Suprapubic skin (tissue), 4 donors: Measurements from ENCODE around the gene AK4. TPM values are rescaled to one million over a fixed set of nuclear protein-coding genes. Genes with fewer than 3 reads are reported as not detected.

Experiments
- DNase-seq, 2 donors: peaks; one replicate each; pipeline ENCODE4 v3.0.0-alpha.2; 2019; ENCODE audit warnings: low spot score in 2 of 2
- H3K27ac ChIP-seq: fragments of 200-600 bp; sonication (generic); one replicate; pipeline ENCODE4 v1.5.1; 2019
- H3K27me3 ChIP-seq: fragments of 200-600 bp; sonication (generic); one replicate; pipeline ENCODE4 v1.5.1; 2019
- H3K36me3 ChIP-seq: fragments of 200-600 bp; sonication (generic); one replicate; pipeline ENCODE4 v1.5.1; 2019
- H3K4me1 ChIP-seq: fragments of 200-600 bp; sonication (generic); one replicate; pipeline ENCODE4 v1.5.1; 2019
- H3K4me3 ChIP-seq: fragments of 200-600 bp; sonication (generic); one replicate; pipeline ENCODE4 v1.5.1; 2019; ENCODE audit warnings: mild to moderate bottlenecking
- H3K9me3 ChIP-seq: fragments of 200-600 bp; sonication (generic); one replicate; pipeline ENCODE4 v1.5.1; 2019
- CTCF ChIP-seq, 2 donors: fragments of 200-600 bp in 1 of 2; fragments of 450-650 bp in 1 of 2; sonication (generic) in 1 of 2; IDR thresholded peaks; one replicate each; pipeline ENCODE4 v1.5.1; 2016 to 2019; ENCODE audit warnings: antibody characterized with exemption in 2 of 2, mild to moderate bottlenecking in 1 of 2, moderate library complexity in 1 of 2
- EP300 ChIP-seq: sonication (generic); formaldehyde crosslinking; IDR thresholded peaks from one replicate; pipeline ENCODE4 v1.6.1; 2017; ENCODE audit warnings: antibody characterized with exemption
- POLR2A ChIP-seq, 2 donors: fragments of 450-650 bp; IDR thresholded peaks; one replicate each; pipeline ENCODE4 v1.6.1; 2017; ENCODE audit warnings: antibody characterized with exemption in 2 of 2, mild to moderate bottlenecking in 2 of 2, moderate library complexity in 2 of 2
- POLR2AphosphoS5 ChIP-seq, 3 donors: sonication (generic); formaldehyde crosslinking; IDR thresholded peaks; one replicate each; pipeline ENCODE4 v1.6.1; 2017; ENCODE audit warnings: antibody characterized with exemption in 3 of 3
- WGBS: methylation state at CpG from one replicate; pipeline ENCODE4 v1.1.5; 2018; 5-methylcytosine and 5-hydroxymethylcytosine counted together
- total RNA-seq, 4 donors: library from RNA; depleted of rRNA; stranded (reverse); fragments of >200 nt; gene quantifications; one replicate each; pipeline ENCODE4 v1.1.0, GENCODE V29; 2016

The AK4 gene
- total RNA-seq, 4 donors from 2014 or later = 35.7 to 62.5 (median 54.8) TPM

DNA sequence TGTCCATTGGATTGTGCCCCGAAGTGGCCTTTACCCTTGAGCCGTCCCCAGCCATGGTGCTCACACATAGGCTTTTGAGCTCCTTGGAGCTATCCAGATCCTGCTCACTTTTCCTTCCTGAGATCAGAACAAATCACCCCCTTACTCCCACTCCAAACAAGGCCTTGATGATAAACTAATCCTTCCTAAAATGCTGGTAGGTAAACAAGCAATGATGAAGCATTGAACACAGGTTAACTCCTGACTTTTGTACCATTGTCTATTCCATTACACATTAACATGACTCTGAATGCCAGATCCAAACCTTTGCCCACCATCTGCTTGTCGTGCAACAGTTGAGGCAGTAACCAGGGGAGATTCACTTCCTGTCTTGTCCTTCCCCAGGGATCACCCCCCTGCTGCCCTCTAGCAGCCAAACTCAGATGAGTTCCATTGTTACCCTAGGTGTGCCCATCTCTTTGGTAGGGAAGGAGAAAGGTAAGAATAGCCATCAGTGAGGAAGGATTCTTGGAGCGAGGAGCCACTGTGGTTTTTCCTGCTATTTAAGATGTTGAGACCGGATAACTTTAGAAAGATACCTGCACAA, 81.8 kb downstream of the AK4 start:
- Histone ChIP-seq H3K9me3 (no peaks in the 10 kb centered on the region), H3K27ac (no peak overlapping the region), H3K4me1 (no peaks in the 10 kb centered on the region), H3K36me3 (peaks cover 3% of the 10 kb centered on the region), H3K27me3 (no peaks in the 10 kb centered on the region), H3K4me3 (no peak overlapping the region)
- no peak for DNase-seq
- TF ChIP-seq POLR2AphosphoS5 (IDR thresholded peaks at IDR 0.05) = no peak
- no peak for TF ChIP-seq CTCF (IDR thresholded peaks at IDR 0.05)
- TF ChIP-seq POLR2A (IDR thresholded peaks at IDR 0.05) = no peak
- TF ChIP-seq EP300 = no peak
- WGBS = 92% methylated on average over 5 of the region's 5 CpGs

DNA sequence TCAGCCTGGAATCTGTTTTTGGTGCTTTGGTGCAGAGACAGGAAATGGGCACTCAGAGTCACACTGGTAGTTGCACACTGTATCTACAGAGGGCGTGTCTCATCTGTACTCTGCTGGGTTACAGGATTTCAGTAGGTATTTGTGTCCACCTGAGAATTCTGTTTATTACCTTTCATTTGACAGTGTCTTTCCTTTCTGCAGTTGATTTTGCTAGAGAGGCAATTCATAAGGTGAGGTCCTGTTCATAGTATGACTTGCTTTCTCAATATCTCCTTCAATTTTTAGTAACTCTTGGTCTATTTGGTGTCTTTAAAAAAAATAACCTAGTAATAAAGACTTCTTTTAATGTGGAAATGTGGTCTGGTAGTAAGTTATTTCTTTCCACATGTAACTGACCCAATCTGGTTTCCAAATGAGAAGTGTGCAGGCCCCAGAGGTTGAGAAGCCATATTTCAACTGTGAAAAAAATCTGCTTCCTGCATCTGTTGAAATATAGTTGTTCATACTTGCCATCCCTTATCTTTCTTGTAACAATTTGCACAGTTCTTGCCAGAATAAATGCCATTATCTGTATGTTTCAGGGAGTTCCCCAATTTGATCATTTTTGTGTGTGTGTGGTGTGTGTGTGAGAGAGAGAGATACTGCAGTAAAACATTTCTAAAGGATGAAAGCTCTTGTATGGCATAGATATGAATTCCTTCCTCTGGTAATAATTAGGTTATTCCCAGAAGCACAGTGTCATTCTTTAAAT, 82.9 kb downstream of the AK4 start:
- Histone ChIP-seq H3K27me3 (no peaks in the 10 kb centered on the region), H3K9me3 (no peaks in the 10 kb centered on the region), H3K4me1 (no peaks in the 10 kb centered on the region), H3K4me3 (no peak overlapping the region), H3K36me3 (no peaks in the 10 kb centered on the region), H3K27ac (no peak overlapping the region)
- no peak for DNase-seq
- WGBS = 88% methylated on average over 1 of the region's 1 CpG
- TF ChIP-seq POLR2AphosphoS5 (IDR thresholded peaks at IDR 0.05) = no peak
- TF ChIP-seq EP300 = no peak
- no peak for TF ChIP-seq POLR2A (IDR thresholded peaks at IDR 0.05)
- TF ChIP-seq CTCF (IDR thresholded peaks at IDR 0.05) = no peak

DNA sequence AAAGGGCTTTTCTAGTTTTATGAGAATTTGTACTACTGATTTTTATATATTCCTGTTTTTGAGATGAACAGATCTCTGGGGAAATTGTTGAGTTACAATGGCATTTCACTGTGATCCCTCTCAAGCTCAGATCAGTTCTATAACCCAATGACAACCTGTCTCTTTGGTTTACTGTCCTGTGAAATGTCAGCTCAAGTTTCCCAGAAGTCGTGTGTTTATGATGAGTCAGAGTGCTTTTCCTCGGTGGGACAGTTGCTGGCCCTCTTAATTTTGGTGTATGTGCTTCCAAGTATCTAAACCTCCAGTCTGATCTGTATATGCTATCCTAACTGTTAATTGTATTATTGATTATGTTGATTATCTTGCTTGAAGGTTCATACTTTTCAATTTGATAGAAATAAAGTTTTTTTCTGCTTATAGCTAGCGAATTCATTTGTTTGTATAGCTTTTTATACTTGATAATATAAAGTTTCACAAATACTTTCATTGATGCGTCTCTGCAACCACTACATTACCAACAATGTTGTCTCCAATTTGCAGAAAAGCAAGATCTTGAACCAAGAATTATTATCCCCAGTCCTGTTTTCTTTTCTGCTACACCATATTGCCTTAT, 83.8 kb downstream of the AK4 start:
- 68% methylated on average over 4 of the region's 4 CpGs for WGBS
- DNase-seq = no peak
- Histone ChIP-seq H3K27me3 (no peaks in the 10 kb centered on the region), H3K9me3 (no peaks in the 10 kb centered on the region), H3K4me1 (no peaks in the 10 kb centered on the region), H3K4me3 (no peak overlapping the region), H3K36me3 (no peaks in the 10 kb centered on the region), H3K27ac (no peak overlapping the region)
- TF ChIP-seq POLR2A (IDR thresholded peaks at IDR 0.05) = no peak

GRCh38 chr1:65232461-65232990, 84.5 kb downstream of the AK4 start:
- WGBS = 77% methylated on average over 4 of the region's 4 CpGs

DNA sequence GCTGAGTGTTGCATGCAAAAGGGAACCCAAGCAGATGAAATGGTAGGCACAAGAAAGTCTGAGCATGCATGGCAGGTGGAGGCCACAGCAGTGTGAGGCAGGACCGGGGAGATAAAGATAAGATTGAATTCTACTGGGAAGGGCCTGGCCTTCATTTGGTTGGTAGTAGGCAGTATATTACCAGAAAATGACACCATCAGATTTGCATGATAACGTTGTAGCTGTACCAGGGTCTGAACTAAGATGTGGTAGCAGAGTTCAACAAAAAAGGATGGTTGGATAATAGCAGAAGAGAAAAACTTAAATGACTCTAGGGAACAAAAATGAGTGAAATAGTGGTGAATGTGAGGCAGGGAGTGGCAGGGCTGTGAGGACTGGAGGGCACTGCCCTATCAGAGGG, 85.8 kb downstream of the AK4 start:
- no peaks in the 10 kb centered on the region for H3K9me3 ChIP-seq
- H3K4me3 ChIP-seq = no peak overlapping the region
- no peaks in the 10 kb centered on the region for H3K27me3 ChIP-seq
- no peaks in the 10 kb centered on the region for H3K4me1 ChIP-seq
- no peak overlapping the region for H3K27ac ChIP-seq
- TF ChIP-seq EP300 (no peak), POLR2A (IDR thresholded peaks at IDR 0.05) (no peak), POLR2AphosphoS5 (IDR thresholded peaks at IDR 0.05) (no peak), CTCF (IDR thresholded peaks at IDR 0.05) (no peak)
- 68% methylated on average over 2 of the region's 2 CpGs for WGBS
- H3K36me3 ChIP-seq = no peaks in the 10 kb centered on the region
- no peak for DNase-seq

More at GRCh38 chr1:65232461-65232990, 84.5 kb downstream of the AK4 start:
- Histone ChIP-seq H3K27ac (no peak overlapping the region), H3K9me3 (no peaks in the 10 kb centered on the region), H3K36me3 (no peaks in the 10 kb centered on the region), H3K27me3 (no peaks in the 10 kb centered on the region), H3K4me1 (no peaks in the 10 kb centered on the region), H3K4me3 (no peak overlapping the region)
- no peak for TF ChIP-seq POLR2A (IDR thresholded peaks at IDR 0.05)
- TF ChIP-seq CTCF (IDR thresholded peaks at IDR 0.05) = no peak
- TF ChIP-seq POLR2AphosphoS5 (IDR thresholded peaks at IDR 0.05) = no peak
- no peak for TF ChIP-seq EP300
- no peak for DNase-seq
